ENCODE data around the gene WWP2.

The WWP2 gene

DNA sequence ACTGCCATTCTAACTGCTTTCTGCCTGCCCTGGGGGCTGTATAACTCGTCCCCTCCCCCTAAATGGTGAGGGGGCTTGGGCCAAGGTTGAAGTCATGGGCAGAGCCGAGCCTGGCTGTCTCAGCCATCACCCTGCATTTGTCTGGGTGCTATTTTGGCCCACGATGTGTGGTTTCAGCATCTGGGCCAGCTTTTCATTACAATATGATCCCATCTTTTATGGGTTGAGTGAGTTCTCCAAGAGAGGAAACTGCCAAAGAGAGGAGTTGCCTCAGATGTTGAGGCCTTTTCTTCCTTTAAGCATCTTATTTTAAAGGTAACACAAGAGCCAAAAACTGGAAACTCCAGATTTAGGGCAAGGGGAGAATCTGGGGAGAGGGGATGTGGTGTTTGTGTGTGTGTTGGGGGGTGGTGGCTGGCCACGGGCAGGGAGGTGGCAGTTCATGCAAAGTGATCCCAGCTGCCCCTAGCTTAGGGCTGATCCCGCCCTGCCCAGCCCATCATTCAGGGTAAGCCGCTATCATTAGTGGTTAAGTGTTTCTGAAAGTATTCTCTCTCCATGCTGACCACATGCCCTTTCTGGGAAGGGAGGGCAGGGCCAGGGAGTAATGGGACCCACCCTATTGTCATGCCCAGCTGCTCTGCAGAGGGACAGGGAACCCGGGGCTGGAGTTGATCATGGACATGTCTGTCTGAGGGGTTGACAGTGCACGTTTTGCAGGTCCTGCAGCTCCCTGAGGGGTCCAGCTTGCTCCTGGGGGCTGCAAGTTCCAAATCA, 105.8 kb downstream of the WWP2 start:
- no peak overlapping the region for H3K4me3 ChIP-seq (ENCODE audit: low read length)
- TF ChIP-seq, protein P1, sequence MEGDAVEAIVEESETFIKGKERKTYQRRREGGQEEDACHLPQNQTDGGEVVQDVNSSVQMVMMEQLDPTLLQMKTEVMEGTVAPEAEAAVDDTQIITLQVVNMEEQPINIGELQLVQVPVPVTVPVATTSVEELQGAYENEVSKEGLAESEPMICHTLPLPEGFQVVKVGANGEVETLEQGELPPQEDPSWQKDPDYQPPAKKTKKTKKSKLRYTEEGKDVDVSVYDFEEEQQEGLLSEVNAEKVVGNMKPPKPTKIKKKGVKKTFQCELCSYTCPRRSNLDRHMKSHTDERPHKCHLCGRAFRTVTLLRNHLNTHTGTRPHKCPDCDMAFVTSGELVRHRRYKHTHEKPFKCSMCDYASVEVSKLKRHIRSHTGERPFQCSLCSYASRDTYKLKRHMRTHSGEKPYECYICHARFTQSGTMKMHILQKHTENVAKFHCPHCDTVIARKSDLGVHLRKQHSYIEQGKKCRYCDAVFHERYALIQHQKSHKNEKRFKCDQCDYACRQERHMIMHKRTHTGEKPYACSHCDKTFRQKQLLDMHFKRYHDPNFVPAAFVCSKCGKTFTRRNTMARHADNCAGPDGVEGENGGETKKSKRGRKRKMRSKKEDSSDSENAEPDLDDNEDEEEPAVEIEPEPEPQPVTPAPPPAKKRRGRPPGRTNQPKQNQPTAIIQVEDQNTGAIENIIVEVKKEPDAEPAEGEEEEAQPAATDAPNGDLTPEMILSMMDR (IDR thresholded peaks at IDR 0.05; ENCODE audit: insufficient read depth, low read depth, low read length, missing control alignments): no peak
- no peak for DNase-seq (ENCODE audit: low read depth)

DNA sequence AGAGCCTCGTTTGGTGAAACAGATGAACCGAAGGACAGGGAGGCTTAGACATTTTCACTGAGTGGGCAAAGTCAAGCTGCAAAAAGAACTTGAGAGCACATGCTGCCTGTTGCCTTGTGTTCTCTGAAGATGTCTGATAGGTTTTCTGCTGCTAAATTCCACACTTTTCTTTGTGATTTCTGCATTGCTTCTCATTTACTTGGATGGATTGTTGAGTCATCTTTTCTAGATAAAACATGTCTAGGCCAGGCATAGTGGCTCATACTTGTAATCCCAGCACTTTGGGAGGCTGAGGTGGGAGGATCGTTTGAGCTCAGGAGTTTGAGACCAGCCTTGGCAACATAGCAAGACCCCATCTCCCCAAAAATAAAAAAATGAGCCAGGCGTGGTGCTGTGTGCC, 108.6 kb downstream of the WWP2 start:
- H3K4me3 ChIP-seq (ENCODE audit: low read length): no peak overlapping the region
- TF ChIP-seq, protein P1 (IDR thresholded peaks at IDR 0.05; ENCODE audit: insufficient read depth, low read depth, low read length, missing control alignments): no peak
- peak; percentile 47 for DNase-seq (ENCODE audit: low read depth)

DNA sequence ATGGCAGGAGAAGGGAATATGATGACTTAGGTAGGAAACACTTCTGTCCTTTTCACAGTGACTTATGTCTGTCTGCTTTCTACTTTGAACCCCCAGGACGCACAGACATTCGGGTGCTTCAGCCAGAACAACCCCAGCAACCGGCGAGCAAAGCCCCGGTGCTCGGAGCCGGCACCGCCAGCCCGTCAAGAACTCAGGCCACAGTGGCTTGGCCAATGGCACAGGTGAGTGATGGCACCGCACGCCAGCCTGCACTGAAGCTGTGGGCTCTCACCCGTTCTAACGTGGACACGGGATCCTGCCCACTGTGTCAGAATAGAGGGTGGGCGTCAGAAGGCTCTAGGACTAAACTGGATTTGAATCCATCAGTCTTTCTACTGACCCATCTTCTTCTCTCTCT, 109.6 kb downstream of the WWP2 start:
- TF ChIP-seq, protein P1 (IDR thresholded peaks at IDR 0.05; ENCODE audit: insufficient read depth, low read depth, low read length, missing control alignments): no peak
- no peak overlapping the region for H3K4me3 ChIP-seq (ENCODE audit: low read length)
- no peak for DNase-seq (ENCODE audit: low read depth)

DNA sequence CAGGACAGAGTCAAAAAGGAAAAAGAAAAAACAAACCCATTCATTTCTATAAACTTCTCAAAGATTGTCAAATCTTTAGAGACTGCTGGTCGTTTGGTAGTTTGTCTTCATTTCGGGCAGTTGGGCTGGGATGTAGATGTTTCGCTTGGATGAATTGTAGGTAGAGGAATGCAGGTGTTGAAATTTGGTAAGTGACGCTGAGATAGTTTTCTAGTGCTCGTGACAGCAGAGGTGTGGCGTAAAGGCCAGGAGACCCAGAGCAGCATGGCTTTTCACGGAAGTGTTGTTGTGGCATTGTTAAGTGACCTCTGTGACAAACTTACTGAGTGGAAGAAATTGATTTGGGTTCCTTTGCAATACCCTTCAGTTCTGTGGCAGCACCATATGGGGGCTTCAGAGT, 110.8 kb downstream of the WWP2 start:
- H3K4me3 ChIP-seq (ENCODE audit: low read length): no peak overlapping the region
- TF ChIP-seq, protein P1 (IDR thresholded peaks at IDR 0.05; ENCODE audit: insufficient read depth, low read depth, low read length, missing control alignments): no peak
- DNase-seq (ENCODE audit: low read depth): no peak

DNA sequence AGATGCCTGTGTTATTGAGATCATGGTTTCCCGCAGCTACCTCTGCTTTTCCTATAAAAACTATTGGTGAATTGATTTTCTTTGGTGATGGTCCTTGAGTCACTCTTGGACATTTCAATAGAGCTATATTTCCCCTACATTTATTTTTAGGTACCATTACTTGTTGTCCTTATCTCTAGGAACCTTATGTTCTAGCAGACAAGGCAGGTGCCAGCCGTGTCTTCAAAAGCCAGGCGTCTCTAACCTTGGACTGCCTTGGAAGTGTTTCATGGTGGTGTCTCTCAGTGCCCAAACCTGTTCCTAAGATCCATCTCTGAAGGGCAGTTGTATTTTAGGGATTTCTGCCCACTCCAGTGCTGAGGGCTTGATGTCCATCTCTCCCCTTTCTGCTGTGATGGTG, 111.7 kb downstream of the WWP2 start:
- no peak for DNase-seq (ENCODE audit: low read depth)
- no peak overlapping the region for H3K4me3 ChIP-seq (ENCODE audit: low read length)
- TF ChIP-seq, protein P1 (IDR thresholded peaks at IDR 0.05; ENCODE audit: insufficient read depth, low read depth, low read length, missing control alignments): no peak

DNA sequence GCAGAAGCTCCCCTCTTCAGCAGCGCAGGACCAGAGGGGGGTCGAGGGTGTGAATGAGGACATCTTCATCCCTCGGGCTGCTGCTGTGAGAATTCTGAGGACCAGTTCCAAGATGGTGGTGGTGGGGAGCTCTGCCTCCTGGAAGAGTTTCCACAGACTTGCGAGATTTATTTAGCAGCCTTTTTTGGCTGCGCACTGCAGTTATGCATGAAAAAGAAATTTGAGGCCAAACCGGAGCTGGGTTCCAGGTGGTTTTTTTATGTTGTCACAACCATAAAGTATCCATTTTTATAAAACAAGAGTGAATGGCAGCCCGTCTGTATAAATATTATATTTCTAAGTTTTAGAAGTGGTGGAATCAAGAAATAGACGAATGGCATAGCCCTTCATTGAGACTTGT, 112.1 kb downstream of the WWP2 start:
- TF ChIP-seq, protein P1 (IDR thresholded peaks at IDR 0.05; ENCODE audit: insufficient read depth, low read depth, low read length, missing control alignments): no peak
- no peak for DNase-seq (ENCODE audit: low read depth)
- no peak overlapping the region for H3K4me3 ChIP-seq (ENCODE audit: low read length)

DNA sequence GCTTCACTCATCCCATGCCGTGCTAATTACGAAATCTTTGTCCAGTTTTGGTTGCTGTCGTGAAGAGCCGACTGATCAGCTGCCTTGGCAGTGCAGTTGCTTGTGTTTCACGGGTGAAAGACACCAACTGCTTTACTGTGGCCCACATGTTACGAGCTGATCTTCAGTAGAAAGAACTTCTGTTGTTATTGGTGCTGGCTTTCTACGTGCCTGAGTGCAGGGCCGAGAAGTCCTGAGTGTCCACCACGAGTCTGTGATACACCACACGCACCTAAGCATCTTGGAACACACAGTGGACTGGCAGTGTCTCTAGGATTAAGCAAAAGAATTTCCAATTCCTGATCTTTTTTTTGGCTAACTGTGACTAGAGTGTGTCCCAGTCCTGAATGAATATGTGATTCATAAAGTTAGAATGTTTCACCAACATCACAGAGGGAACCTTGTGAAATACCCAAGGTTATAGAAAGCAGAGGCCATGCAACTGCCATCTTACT, 118.6 kb downstream of the WWP2 start:
- peak; percentile 19 for DNase-seq (ENCODE audit: low read depth)
- no peak overlapping the region for H3K4me3 ChIP-seq (ENCODE audit: low read length)
- TF ChIP-seq, protein P1 (IDR thresholded peaks at IDR 0.05; ENCODE audit: insufficient read depth, low read depth, low read length, missing control alignments): no peak
